Rectal smooth muscle tissue (tissue), 1 donor: ENCODE data around the gene QARS1.

Experiments
- H3K27ac ChIP-seq: one replicate; pipeline ENCODE4 v1.7.0; 2013; ENCODE audit warnings: low read depth, low read length, inconsistent platforms
- H3K27me3 ChIP-seq: one replicate; pipeline ENCODE4 v1.7.0; 2013; ENCODE audit warnings: low read length; ENCODE audit not compliant: control insufficient read depth, insufficient read depth
- H3K36me3 ChIP-seq: one replicate; pipeline ENCODE4 v1.7.0; 2013; ENCODE audit warnings: low read length; ENCODE audit not compliant: control insufficient read depth, insufficient read depth
- H3K4me1 ChIP-seq: one replicate; pipeline ENCODE4 v1.7.0; 2013; ENCODE audit warnings: low read length; ENCODE audit not compliant: control insufficient read depth, insufficient read depth
- H3K4me3 ChIP-seq: one replicate; pipeline ENCODE4 v1.7.0; 2013; ENCODE audit warnings: low read length
- H3K9ac ChIP-seq: one replicate; pipeline ENCODE4 v1.7.0; 2013; ENCODE audit warnings: low read length

Gene QARS1

GRCh38 chr3:49076646-49077045 lies 27.9 kb downstream of the QARS1 start:
- Histone ChIP-seq H3K36me3 (peaks cover 15% of the 10 kb centered on the region), H3K27me3 (no peaks in the 10 kb centered on the region), H3K4me3 (no peak overlapping the region), H3K9ac (no peak overlapping the region), H3K27ac (no peak overlapping the region), H3K4me1 (no peaks in the 10 kb centered on the region)

DNA sequence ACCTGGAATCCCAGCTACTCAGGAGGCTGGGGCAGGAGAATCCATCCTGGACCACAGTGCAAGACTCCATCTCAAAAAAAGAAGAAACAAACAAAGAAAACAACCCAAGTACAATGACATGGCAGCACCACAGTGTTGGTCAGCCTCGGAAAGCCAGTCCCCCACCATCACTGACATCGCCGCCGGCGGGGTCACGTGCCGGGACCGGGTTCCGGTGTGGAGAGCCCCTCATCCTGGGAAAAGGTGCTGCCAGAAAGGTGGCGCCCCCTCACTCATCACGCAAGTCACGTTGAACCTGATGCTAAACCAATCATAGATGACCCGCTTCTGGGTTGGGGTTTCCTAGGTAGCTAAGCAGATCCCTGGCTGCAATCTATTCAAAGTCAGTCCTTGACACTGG lies 28.4 kb downstream of the QARS1 start:
- Histone ChIP-seq H3K9ac (no peak overlapping the region), H3K4me3 (no peak overlapping the region), H3K27ac (no peak overlapping the region), H3K27me3 (no peaks in the 10 kb centered on the region), H3K36me3 (peaks cover 15% of the 10 kb centered on the region), H3K4me1 (no peaks in the 10 kb centered on the region)

- no peaks in the 10 kb centered on the region for H3K27me3 ChIP-seq
- H3K4me3 ChIP-seq, result no peak overlapping the region
- H3K4me1 ChIP-seq, result no peaks in the 10 kb centered on the region
- H3K9ac ChIP-seq, result no peak overlapping the region
- H3K36me3 ChIP-seq, result peaks cover 18% of the 10 kb centered on the region
- no peak overlapping the region for H3K27ac ChIP-seq
Measured at GRCh38 chr3:49058011-49058410, 46.5 kb downstream of the QARS1 start.

GRCh38 chr3:49057268-49057667 lies 47.3 kb downstream of the QARS1 start:
- Histone ChIP-seq H3K36me3 (peaks cover 19% of the 10 kb centered on the region), H3K4me1 (no peaks in the 10 kb centered on the region), H3K4me3 (no peak overlapping the region), H3K27ac (no peak overlapping the region), H3K9ac (no peak overlapping the region), H3K27me3 (no peaks in the 10 kb centered on the region)

- H3K4me3 ChIP-seq, result no peak overlapping the region
- no peak overlapping the region for H3K27ac ChIP-seq
- H3K36me3 ChIP-seq, result peaks cover 24% of the 10 kb centered on the region
- H3K4me1 ChIP-seq, result no peaks in the 10 kb centered on the region
- no peak overlapping the region for H3K9ac ChIP-seq
- H3K27me3 ChIP-seq, result no peaks in the 10 kb centered on the region
Measured at GRCh38 chr3:49054344-49054862, 50.2 kb downstream of the QARS1 start.

DNA sequence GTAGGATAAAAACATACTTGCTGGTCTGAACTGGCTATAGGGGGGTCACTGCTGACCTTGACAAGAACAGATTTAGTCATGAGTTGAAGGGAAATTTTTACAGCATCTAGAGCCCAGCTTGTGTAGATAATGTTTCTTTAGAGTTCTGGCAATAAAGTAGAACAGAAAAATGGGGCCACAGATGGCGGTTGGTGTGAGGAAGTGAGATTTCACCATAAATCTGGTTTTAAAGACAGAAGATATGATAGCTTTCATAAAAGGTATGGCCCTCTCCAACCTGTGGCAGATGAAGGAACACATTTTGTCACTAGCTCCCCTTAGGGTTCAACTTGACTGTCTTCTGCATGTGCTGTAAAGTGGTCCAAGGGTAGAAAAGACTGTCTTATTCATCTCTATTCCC lies 51.0 kb downstream of the QARS1 start:
- Histone ChIP-seq H3K36me3 (peaks cover 24% of the 10 kb centered on the region), H3K4me1 (no peaks in the 10 kb centered on the region), H3K27ac (no peak overlapping the region), H3K9ac (no peak overlapping the region), H3K27me3 (no peaks in the 10 kb centered on the region), H3K4me3 (no peak overlapping the region)
